ENCODE measurements around the gene GNGT2.
"Not testable (repeated sequence)": the region's sequence is repeated elsewhere in the genome, so short reads cannot be mapped to it uniquely, and the experiment has no call there.

GNGT2 gene

GRCh38 chr17:49203796-49204195 is 6.6 kb downstream of the GNGT2 start:
- no peak for DNase-seq

DNA sequence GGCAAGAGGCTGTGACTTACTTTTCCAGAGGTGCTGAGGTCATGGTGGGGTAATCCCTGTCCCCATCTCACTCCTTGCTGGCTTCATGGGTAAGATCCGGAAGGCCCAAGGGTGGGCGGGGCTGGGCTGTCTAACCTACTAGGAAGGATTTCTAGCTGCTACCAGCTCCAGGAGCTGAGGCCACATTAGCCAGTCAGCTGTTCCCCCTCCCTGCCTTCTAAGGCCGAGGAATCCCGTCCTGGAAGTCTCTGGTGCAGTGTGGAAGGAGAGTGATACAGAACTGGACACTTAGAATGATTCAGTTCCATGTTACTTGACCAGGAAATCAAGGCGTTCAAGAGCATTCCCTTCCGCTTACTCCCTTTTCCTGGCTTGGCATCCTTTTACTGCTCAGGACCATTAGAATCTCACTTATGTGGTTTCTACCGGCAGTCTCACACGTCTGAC is 8.9 kb downstream of the GNGT2 start:
- DNase-seq, result no peak

- DNase-seq, result no peak
Measured at GRCh38 chr17:49200423-49201083, 9.8 kb downstream of the GNGT2 start.

GRCh38 chr17:49198211-49198610 is 12.2 kb downstream of the GNGT2 start:
- no peak for DNase-seq

DNA sequence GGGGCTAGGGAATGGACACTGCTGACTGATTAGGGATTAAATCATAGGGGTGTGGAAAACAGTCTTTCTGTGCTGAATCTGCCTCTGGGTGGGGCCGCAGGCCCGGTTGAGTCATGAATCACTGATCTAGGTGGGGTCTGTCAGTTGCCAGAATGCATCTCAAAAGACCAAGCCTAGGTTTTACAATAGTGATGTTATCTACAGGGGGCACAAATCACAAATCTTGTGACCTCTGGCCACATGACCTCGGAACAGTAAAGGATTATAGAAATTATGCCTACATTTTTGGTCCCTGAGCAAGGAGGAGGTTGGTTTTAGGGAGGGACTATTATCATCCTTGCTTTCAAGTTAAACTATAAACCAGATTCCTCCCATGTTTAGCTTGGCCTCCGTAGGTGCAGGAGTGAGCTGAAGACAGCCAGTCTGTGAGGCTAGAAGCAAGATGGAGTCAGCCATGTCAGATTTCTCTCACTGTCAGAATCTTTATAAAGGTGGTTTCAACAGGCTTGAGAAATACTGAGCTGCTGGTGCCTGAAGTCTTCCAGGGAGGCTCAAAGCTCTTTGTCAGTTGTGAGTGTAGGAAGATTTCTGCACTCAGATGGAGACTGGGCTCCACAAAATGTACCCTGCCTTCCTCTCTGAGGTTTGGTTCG is 12.9 kb downstream of the GNGT2 start:
- no peak for DNase-seq

- no peak for DNase-seq
Measured at GRCh38 chr17:49196520-49196919, 13.9 kb downstream of the GNGT2 start.

DNA sequence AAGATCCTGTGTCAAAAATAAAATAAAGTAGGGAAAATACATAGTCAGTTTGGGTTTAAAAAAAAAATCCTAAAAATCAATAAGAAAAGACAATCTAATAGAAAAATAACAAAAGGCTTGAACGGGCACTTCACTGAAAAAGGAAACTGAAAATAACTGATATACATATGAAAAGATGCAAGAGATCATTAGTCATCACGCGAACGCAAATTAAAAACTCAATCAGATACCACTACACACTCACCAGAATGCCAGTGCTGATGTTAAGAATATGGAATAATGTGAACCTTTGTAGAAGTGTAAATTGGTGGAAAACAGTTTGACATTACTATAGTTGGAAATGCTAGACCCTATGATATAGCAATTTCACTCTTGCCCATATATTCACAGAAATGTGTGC is 14.6 kb downstream of the GNGT2 start:
- no peak for DNase-seq

DNA sequence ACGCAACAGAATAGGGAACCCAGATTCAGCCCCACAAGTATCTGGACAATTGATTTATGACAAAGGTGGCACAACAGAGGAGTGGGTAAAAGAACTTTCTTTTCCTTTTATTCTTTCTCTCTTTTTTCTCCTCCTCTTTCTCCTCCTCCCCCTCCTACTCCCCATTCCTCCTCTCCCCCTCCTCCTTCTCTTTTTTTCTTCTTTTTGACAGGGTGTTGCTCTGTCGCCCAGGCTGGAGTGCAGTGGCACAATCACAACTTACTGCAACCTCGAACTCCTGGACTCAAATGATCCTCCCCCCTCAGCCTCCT is 16.1 kb downstream of the GNGT2 start:
- no peak for DNase-seq

GRCh38 chr17:49193513-49194296 is 16.7 kb downstream of the GNGT2 start:
- peak; percentile 49 for DNase-seq

DNA sequence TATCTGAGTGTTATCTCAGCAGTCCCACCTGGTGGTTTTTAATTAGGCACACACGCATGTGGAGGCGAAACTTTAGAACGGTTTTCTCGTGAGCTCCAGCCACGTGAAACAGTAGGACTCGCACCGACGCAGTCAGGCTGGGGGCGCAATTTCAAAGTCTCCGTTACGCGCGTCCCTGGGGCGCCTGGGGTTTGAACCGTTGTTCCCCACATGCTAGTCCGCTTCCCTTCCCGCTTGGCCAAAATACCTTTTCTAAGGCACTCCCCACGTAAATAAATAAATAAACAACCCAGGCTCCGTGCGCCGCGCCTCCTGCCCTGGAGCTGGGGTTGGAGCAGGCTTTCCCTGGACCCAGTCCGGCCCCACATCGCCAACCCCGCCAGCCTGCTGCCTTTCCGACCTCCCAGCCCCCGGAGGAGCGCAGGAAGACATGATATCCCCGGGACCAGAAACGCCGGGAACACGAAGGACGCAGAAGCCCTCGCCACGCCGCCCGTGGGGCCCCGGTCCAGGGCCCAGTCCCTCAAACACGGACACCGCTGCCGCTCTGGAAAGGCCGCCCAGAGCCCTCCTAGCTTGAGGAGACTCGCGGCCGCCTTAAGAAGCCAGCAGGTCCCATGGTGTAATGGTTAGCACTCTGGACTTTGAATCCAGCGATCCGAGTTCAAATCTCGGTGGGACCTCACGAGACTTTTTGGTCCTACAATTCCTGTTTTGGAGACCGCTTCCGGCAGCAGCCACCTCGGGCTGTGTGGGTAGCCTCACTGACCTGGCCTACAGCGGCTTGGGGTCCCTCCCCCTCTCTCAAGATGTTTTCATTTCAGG is 18.2 kb downstream of the GNGT2 start:
- peak; percentile 97 for DNase-seq

- no peak for DNase-seq
Measured at GRCh38 chr17:49191409-49191916, 18.9 kb downstream of the GNGT2 start.

DNA sequence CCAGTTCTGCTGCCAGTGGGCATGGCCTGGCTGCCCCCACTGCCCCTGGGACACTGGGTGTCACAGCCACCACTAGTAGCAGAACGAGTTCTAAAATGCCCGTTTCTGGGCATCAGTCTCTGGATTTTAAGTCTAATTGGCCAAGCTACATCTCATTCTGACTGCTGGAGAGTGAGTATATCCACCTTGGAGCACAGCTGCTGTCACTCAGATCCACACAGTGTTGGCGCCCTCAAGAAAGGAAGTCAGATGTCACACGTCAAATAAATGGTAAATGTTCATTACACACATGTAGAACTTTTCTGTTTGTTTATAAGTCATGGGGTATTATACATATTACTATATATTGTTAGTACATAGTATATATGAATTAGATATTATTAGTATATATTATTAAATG is 19.4 kb downstream of the GNGT2 start:
- no peak for DNase-seq

GRCh38 chr17:49187301-49187700 is 23.1 kb downstream of the GNGT2 start:
- DNase-seq, result no peak

GRCh38 chr17:49185381-49185780 is 25.0 kb downstream of the GNGT2 start:
- DNase-seq, result not testable (repeated sequence)

GRCh38 chr17:49184522-49184921 is 25.9 kb downstream of the GNGT2 start:
- not testable (repeated sequence) for DNase-seq

- no peak for DNase-seq
Measured at GRCh38 chr17:49183801-49184200, 26.6 kb downstream of the GNGT2 start.

DNA sequence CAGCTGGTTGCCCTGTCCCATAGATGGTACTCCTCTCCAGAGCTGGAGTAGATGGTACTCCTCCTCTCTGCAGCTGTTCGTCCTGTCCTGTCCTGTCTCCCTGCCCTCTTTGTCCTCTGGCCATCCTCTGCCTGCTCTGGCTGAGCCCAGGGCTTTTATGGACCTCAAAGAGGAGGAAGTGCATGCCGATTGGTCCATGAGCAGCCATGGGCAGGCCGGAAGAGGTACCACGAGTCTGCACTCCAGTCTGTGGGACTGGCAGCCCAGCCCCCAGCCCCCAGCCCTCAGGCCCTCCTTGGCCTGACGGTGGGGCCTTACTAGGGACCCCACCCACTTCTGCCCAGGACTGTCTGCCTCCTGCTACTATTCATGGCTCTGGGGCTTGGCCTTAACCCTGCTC is 27.0 kb downstream of the GNGT2 start:
- DNase-seq, result no peak

- no peak for DNase-seq
Measured at GRCh38 chr17:49180998-49181635, 29.3 kb downstream of the GNGT2 start.

DNA sequence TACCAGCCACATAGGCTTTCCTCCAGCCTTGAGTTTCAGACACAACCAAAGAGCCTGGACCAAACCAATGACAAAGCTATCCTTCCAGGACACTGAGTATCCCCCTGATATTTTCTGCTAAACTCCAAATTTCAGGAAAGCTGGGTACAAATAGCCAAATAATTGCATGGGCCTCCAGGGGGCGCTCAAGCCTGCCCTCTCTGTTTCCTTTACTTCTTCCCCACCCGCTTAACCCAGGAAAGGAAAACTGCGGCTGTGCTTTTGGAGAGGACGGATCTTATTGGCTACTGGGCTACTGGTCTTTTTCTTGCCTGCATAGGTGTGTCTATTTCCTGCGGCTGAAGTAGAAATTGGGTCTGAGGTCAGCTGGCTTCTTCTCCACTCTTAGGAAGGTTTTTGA is 30.1 kb downstream of the GNGT2 start:
- DNase-seq, result peak; percentile 69

- DNase-seq, result not testable (repeated sequence)
Measured at GRCh38 chr17:49175978-49176377, 34.4 kb downstream of the GNGT2 start.

DNA sequence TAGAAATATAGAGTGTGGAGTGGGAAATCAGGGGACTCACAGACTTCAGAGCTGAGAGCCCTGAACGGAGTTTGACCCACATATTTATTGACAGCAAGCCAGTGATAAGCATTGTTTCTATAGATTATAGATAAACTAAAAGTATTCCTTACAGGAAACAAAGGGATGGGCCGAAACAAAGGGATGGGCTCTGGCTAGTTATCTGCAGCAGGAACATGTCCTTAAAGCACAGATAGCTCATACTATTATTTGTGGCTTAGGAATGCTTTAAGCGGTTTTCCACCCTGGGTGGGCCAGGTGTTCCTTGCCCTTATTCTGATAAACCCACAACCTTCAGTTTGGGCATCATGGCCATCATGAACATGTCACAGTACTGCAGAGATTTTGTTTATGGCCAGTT is 39.7 kb downstream of the GNGT2 start:
- not testable (repeated sequence) for DNase-seq

GRCh38 chr17:49170216-49170615 is 40.2 kb downstream of the GNGT2 start:
- no peak for DNase-seq

DNA sequence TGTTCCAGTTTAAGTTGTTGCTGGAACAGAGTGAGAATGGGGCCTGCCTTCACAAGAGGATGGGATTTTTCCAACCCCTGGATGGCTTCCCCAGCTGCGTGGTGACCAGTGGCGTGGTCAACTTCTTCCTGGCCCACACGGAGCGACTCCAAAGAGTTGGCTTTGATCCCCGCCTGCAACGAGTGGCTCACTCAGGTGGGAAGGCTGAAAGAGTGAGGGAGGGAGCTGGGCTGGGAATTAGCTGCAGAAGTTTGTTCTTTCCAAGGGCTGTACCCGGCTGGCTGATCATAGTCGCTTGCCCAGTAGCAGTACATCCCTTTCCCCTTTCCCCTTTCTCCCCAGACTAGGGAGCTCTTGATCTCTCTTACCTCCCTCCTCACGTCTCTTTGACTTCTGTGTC is 41.7 kb downstream of the GNGT2 start:
- no peak for DNase-seq
